WTC11 (cell line): Measurements from ENCODE around the gene NRXN2. TPM values are rescaled to one million over a fixed set of nuclear protein-coding genes. Genes with fewer than 3 reads are reported as not detected.

ENCODE experiments used
- ATAC-seq: fragments of 200-7000 bp; cut with Tn5 transposase; 2 replicates; pipeline ENCODE4 v1.10.0; 2021; ENCODE audit warnings: mild to moderate bottlenecking, moderate library complexity
- CTCF ChIA-PET: fragments of 300-600 bp; sonication (Branson Sonifier 250); formaldehyde crosslinking; loops from one replicate; lab custom pipeline; 2021; ENCODE audit warnings: antibody characterized with exemption; lab: Charles Lee
- POLR2A ChIA-PET: fragments of 350-600 bp; sonication (Branson Sonifier 250); formaldehyde crosslinking; loops from one replicate; lab custom pipeline; 2021; ENCODE audit warnings: antibody characterized with exemption; lab: Charles Lee
- DNase-seq: peaks from one replicate; pipeline ENCODE4 v3.0.0; 2021; ENCODE audit warnings: low spot score
- H3K27ac Mint-ChIP-seq: 2 replicates; pipeline ENCODE4 v1.8.0; 2021; ENCODE audit warnings: mixed read lengths
- H3K27me3 Mint-ChIP-seq: 2 replicates; pipeline ENCODE4 v1.8.0; 2021; ENCODE audit warnings: low read depth, mild to moderate bottlenecking, moderate library complexity, mixed read lengths
- H3K36me3 Mint-ChIP-seq: 2 replicates; pipeline ENCODE4 v1.8.0; 2021; ENCODE audit warnings: mixed read lengths
- H3K4me1 Mint-ChIP-seq: 2 replicates; pipeline ENCODE4 v1.8.0; 2022; ENCODE audit warnings: mixed read lengths
- H3K4me3 Mint-ChIP-seq: 2 replicates; pipeline ENCODE4 v1.8.0; 2021; ENCODE audit warnings: mild to moderate bottlenecking, moderate library complexity, mixed read lengths
- H3K9me3 Mint-ChIP-seq: 2 replicates; pipeline ENCODE4 v1.8.0; 2021; ENCODE audit warnings: mixed read lengths
- ELF4 ChIP-seq: sonication (generic); formaldehyde crosslinking; IDR thresholded peaks from 2 replicates; pipeline ENCODE4 v1.8.1; 2022; ENCODE audit warnings: low read depth, mild to moderate bottlenecking, moderate library complexity, missing genetic modification reagents
- ETV6 ChIP-seq: sonication (generic); formaldehyde crosslinking; IDR thresholded peaks from 2 replicates; pipeline ENCODE4 v1.8.1; 2022; ENCODE audit warnings: mild to moderate bottlenecking, missing genetic modification reagents
- KAT7 ChIP-seq: sonication (generic); formaldehyde crosslinking; IDR thresholded peaks from 2 replicates; pipeline ENCODE4 v1.8.1; 2023; ENCODE audit warnings: missing genetic modification reagents, mild to moderate bottlenecking, borderline replicate concordance
- NFE2L1 ChIP-seq: sonication (generic); formaldehyde crosslinking; IDR thresholded peaks from 2 replicates; pipeline ENCODE4 v1.8.1; 2023; ENCODE audit warnings: missing genetic modification reagents
- NR1H2 ChIP-seq: sonication (generic); formaldehyde crosslinking; IDR thresholded peaks from 2 replicates; pipeline ENCODE4 v1.9.0; 2021; ENCODE audit warnings: mild to moderate bottlenecking, moderate library complexity, missing genetic modification reagents
- PRRX2 ChIP-seq: fragments of 250-450 bp; sonication (Bioruptor Pico); IDR thresholded peaks from 2 replicates; pipeline ENCODE4 v1.8.0; 2021; ENCODE audit warnings: mild to moderate bottlenecking
- TEAD4 ChIP-seq: sonication (generic); formaldehyde crosslinking; IDR thresholded peaks from 2 replicates; pipeline ENCODE4 v1.8.0; 2022; ENCODE audit warnings: mild to moderate bottlenecking, missing genetic modification reagents
- ZBTB21 ChIP-seq: sonication (generic); formaldehyde crosslinking; IDR thresholded peaks from 2 replicates; pipeline ENCODE4 v1.8.1; 2023; ENCODE audit warnings: mild to moderate bottlenecking, missing genetic modification reagents, borderline replicate concordance
- ZNF232 ChIP-seq: sonication (generic); formaldehyde crosslinking; IDR thresholded peaks from 2 replicates; pipeline ENCODE4 v1.8.0; 2022; ENCODE audit warnings: mild to moderate bottlenecking, missing genetic modification reagents
- total RNA-seq: library from RNA; stranded (reverse); gene quantifications from 3 replicates; pipeline ENCODE4 v1.2.3, GENCODE V29; 2021
- TF ChIP-seq, protein P1 (sequence below): sonication (generic); formaldehyde crosslinking; IDR thresholded peaks from 2 replicates; pipeline ENCODE4 v1.8.1; 2023; ENCODE audit warnings: mild to moderate bottlenecking, moderate library complexity, missing genetic modification reagents
- TF ChIP-seq, protein P2 (sequence below): sonication (generic); formaldehyde crosslinking; conservative IDR thresholded peaks from 2 replicates; pipeline ENCODE4 v1.8.1; 2022; ENCODE audit warnings: mild to moderate bottlenecking, missing genetic modification reagents
- TF ChIP-seq, protein P3 (sequence below): fragments of 250-450 bp; sonication (Bioruptor Pico); IDR thresholded peaks from 2 replicates; pipeline ENCODE4 v2.1.2; 2022; ENCODE audit warnings: mild to moderate bottlenecking, moderate library complexity
- TF ChIP-seq, protein P4 (sequence below): sonication (generic); formaldehyde crosslinking; IDR thresholded peaks from 2 replicates; pipeline ENCODE4 v1.8.1; 2022; ENCODE audit warnings: low read depth, missing genetic modification reagents, borderline replicate concordance
- TF ChIP-seq, protein P5 (sequence below): sonication (generic); formaldehyde crosslinking; IDR thresholded peaks from 2 replicates; pipeline ENCODE4 v1.8.1; 2023; ENCODE audit warnings: mild to moderate bottlenecking, missing genetic modification reagents
- TF ChIP-seq, protein P6 (sequence below): sonication (generic); formaldehyde crosslinking; IDR thresholded peaks from 2 replicates; pipeline ENCODE4 v1.8.0; 2023; ENCODE audit warnings: missing genetic modification reagents
- TF ChIP-seq, protein P7 (sequence below): sonication (generic); formaldehyde crosslinking; IDR thresholded peaks from 2 replicates; pipeline ENCODE4 v1.8.0; 2022; ENCODE audit warnings: missing genetic modification reagents
- TF ChIP-seq, protein P8 (sequence below): fragments of 250-450 bp; sonication (Bioruptor Pico); IDR thresholded peaks from 2 replicates; pipeline ENCODE4 v1.8.0; 2021; ENCODE audit warnings: mild to moderate bottlenecking
- TF ChIP-seq, protein P9 (sequence below): sonication (generic); formaldehyde crosslinking; IDR thresholded peaks from 2 replicates; pipeline ENCODE4 v1.8.0; 2022; ENCODE audit warnings: mild to moderate bottlenecking, missing genetic modification reagents

The NRXN2 gene
- total RNA-seq, 1 experiment from 2014 or later = 8.6 TPM

DNA sequence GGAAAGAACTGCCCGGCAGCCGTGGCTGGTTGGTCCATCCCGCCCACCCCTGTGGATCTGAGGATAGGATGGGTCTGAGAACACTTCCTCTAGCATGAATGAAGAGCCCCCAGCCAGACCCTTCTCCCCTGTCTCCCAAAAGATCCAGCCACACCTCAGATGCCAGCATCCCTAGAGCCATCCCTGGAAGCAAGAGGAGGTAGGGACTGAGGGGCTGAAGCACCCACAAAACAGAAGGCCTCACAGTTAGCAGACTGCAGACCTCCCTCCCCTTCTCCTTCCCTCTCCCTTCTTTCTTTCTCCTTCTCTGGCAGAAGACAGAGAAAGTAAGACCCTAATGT lies 1.7 kb downstream of the NRXN2 start:
- DNase-seq = no peak
- no peak for ATAC-seq
- Mint-ChIP-seq H3K4me1 (peaks cover 43% of the 10 kb centered on the region), H3K27me3 (peaks cover 65% of the 10 kb centered on the region), H3K4me3 (no peak overlapping the region), H3K36me3 (no peaks in the 10 kb centered on the region), H3K27ac (no peak overlapping the region), H3K9me3 (no peaks in the 10 kb centered on the region)
- POLR2A ChIA-PET = no interaction called here
- CTCF ChIA-PET = interaction anchor here (0.6 to 2.8 kb wide), 7 partner anchors 22 to 293 kb away, joined by 3 to 33 read pairs (median 4); partner anchors contain the start of genes ARL2 and RASGRP2
- TF ChIP-seq TEAD4 (CRISPR knock-in tag) (no peak), ZBTB21 (CRISPR knock-in tag) (no peak), PRRX2 (no peak), ZNF232 (CRISPR knock-in tag) (no peak), NFE2L1 (no peak), NR1H2 (CRISPR knock-in tag) (no peak), ELF4 (CRISPR knock-in tag) (no peak), ETV6 (no peak), KAT7 (CRISPR knock-in tag) (no peak)
- TF ChIP-seq, protein P1, sequence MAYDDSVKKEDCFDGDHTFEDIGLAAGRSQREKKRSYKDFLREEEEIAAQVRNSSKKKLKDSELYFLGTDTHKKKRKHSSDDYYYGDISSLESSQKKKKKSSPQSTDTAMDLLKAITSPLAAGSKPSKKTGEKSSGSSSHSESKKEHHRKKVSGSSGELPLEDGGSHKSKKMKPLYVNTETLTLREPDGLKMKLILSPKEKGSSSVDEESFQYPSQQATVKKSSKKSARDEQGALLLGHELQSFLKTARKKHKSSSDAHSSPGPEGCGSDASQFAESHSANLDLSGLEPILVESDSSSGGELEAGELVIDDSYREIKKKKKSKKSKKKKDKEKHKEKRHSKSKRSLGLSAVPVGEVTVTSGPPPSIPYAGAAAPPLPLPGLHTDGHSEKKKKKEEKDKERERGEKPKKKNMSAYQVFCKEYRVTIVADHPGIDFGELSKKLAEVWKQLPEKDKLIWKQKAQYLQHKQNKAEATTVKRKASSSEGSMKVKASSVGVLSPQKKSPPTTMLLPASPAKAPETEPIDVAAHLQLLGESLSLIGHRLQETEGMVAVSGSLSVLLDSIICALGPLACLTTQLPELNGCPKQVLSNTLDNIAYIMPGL (CRISPR knock-in tag) = no peak
- TF ChIP-seq, protein P2, sequence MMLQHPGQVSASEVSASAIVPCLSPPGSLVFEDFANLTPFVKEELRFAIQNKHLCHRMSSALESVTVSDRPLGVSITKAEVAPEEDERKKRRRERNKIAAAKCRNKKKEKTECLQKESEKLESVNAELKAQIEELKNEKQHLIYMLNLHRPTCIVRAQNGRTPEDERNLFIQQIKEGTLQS (CRISPR knock-in tag) = no peak
- TF ChIP-seq, protein P3, sequence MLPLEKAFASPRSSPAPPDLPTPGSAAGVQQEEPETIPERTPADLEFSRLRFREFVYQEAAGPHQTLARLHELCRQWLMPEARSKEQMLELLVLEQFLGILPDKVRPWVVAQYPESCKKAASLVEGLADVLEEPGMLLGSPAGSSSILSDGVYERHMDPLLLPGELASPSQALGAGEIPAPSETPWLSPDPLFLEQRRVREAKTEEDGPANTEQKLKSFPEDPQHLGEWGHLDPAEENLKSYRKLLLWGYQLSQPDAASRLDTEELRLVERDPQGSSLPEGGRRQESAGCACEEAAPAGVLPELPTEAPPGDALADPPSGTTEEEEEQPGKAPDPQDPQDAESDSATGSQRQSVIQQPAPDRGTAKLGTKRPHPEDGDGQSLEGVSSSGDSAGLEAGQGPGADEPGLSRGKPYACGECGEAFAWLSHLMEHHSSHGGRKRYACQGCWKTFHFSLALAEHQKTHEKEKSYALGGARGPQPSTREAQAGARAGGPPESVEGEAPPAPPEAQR (CRISPR knock-in tag) = no peak
- TF ChIP-seq, protein P4, sequence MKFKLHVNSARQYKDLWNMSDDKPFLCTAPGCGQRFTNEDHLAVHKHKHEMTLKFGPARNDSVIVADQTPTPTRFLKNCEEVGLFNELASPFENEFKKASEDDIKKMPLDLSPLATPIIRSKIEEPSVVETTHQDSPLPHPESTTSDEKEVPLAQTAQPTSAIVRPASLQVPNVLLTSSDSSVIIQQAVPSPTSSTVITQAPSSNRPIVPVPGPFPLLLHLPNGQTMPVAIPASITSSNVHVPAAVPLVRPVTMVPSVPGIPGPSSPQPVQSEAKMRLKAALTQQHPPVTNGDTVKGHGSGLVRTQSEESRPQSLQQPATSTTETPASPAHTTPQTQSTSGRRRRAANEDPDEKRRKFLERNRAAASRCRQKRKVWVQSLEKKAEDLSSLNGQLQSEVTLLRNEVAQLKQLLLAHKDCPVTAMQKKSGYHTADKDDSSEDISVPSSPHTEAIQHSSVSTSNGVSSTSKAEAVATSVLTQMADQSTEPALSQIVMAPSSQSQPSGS = no peak
- TF ChIP-seq, protein P5, sequence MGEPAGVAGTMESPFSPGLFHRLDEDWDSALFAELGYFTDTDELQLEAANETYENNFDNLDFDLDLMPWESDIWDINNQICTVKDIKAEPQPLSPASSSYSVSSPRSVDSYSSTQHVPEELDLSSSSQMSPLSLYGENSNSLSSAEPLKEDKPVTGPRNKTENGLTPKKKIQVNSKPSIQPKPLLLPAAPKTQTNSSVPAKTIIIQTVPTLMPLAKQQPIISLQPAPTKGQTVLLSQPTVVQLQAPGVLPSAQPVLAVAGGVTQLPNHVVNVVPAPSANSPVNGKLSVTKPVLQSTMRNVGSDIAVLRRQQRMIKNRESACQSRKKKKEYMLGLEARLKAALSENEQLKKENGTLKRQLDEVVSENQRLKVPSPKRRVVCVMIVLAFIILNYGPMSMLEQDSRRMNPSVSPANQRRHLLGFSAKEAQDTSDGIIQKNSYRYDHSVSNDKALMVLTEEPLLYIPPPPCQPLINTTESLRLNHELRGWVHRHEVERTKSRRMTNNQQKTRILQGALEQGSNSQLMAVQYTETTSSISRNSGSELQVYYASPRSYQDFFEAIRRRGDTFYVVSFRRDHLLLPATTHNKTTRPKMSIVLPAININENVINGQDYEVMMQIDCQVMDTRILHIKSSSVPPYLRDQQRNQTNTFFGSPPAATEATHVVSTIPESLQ (CRISPR knock-in tag) = no peak
- TF ChIP-seq, protein P6, sequence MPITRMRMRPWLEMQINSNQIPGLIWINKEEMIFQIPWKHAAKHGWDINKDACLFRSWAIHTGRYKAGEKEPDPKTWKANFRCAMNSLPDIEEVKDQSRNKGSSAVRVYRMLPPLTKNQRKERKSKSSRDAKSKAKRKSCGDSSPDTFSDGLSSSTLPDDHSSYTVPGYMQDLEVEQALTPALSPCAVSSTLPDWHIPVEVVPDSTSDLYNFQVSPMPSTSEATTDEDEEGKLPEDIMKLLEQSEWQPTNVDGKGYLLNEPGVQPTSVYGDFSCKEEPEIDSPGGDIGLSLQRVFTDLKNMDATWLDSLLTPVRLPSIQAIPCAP (CRISPR knock-in tag) = no peak
- TF ChIP-seq, protein P7, sequence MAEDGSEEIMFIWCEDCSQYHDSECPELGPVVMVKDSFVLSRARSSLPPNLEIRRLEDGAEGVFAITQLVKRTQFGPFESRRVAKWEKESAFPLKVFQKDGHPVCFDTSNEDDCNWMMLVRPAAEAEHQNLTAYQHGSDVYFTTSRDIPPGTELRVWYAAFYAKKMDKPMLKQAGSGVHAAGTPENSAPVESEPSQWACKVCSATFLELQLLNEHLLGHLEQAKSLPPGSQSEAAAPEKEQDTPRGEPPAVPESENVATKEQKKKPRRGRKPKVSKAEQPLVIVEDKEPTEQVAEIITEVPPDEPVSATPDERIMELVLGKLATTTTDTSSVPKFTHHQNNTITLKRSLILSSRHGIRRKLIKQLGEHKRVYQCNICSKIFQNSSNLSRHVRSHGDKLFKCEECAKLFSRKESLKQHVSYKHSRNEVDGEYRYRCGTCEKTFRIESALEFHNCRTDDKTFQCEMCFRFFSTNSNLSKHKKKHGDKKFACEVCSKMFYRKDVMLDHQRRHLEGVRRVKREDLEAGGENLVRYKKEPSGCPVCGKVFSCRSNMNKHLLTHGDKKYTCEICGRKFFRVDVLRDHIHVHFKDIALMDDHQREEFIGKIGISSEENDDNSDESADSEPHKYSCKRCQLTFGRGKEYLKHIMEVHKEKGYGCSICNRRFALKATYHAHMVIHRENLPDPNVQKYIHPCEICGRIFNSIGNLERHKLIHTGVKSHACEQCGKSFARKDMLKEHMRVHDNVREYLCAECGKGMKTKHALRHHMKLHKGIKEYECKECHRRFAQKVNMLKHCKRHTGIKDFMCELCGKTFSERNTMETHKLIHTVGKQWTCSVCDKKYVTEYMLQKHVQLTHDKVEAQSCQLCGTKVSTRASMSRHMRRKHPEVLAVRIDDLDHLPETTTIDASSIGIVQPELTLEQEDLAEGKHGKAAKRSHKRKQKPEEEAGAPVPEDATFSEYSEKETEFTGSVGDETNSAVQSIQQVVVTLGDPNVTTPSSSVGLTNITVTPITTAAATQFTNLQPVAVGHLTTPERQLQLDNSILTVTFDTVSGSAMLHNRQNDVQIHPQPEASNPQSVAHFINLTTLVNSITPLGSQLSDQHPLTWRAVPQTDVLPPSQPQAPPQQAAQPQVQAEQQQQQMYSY (CRISPR knock-in tag) = no peak
- TF ChIP-seq, protein P8, sequence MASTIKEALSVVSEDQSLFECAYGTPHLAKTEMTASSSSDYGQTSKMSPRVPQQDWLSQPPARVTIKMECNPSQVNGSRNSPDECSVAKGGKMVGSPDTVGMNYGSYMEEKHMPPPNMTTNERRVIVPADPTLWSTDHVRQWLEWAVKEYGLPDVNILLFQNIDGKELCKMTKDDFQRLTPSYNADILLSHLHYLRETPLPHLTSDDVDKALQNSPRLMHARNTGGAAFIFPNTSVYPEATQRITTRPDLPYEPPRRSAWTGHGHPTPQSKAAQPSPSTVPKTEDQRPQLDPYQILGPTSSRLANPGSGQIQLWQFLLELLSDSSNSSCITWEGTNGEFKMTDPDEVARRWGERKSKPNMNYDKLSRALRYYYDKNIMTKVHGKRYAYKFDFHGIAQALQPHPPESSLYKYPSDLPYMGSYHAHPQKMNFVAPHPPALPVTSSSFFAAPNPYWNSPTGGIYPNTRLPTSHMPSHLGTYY (CRISPR knock-in tag) = no peak
- TF ChIP-seq, protein P9, sequence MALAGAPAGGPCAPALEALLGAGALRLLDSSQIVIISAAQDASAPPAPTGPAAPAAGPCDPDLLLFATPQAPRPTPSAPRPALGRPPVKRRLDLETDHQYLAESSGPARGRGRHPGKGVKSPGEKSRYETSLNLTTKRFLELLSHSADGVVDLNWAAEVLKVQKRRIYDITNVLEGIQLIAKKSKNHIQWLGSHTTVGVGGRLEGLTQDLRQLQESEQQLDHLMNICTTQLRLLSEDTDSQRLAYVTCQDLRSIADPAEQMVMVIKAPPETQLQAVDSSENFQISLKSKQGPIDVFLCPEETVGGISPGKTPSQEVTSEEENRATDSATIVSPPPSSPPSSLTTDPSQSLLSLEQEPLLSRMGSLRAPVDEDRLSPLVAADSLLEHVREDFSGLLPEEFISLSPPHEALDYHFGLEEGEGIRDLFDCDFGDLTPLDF = no peak
